Mesendoderm (in vitro differentiated cells): ENCODE results near the gene LOC128125822.

Source experiments
- DNase-seq: peaks from one replicate; pipeline ENCODE4 v3.0.0; 2013
- H2AK5ac ChIP-seq: 2 replicates; pipeline ENCODE4 v1.6.1; 2013; ENCODE audit warnings: low read length, inconsistent platforms
- H2BK120ac ChIP-seq: 2 replicates; pipeline ENCODE4 v1.6.1; 2013; ENCODE audit warnings: low read depth, mild to moderate bottlenecking, low read length, moderate library complexity, mixed read lengths
- H2BK15ac ChIP-seq: replicated peaks from 2 replicates; pipeline ENCODE4 v1.6.1; 2013; ENCODE audit warnings: low read depth, mild to moderate bottlenecking, moderate library complexity
- H2BK5ac ChIP-seq: 2 replicates; pipeline ENCODE4 v1.6.1; 2013; ENCODE audit warnings: low read length, inconsistent platforms
- H3K18ac ChIP-seq: 2 replicates; pipeline ENCODE4 v1.6.1; 2013; ENCODE audit warnings: mild to moderate bottlenecking, low read length, mixed read lengths
- H3K23ac ChIP-seq: one replicate; pipeline ENCODE4 v1.6.1; 2013; ENCODE audit warnings: low read length
- H3K27ac ChIP-seq: 2 replicates; pipeline ENCODE4 v1.5.1; 2013; ENCODE audit warnings: low read depth, mild to moderate bottlenecking, inconsistent platforms, low read length, moderate library complexity
- H3K27me3 ChIP-seq: 2 replicates; pipeline ENCODE4 v1.6.1; 2013; ENCODE audit warnings: low read length, control low read depth, mild to moderate bottlenecking, inconsistent platforms; ENCODE audit not compliant: insufficient read depth, poor library complexity
- H3K36me3 ChIP-seq: 2 replicates; pipeline ENCODE4 v1.6.1; 2013; ENCODE audit warnings: low read length, inconsistent platforms; ENCODE audit not compliant: control insufficient read depth, insufficient read depth
- H3K4ac ChIP-seq: one replicate; pipeline ENCODE4 v1.6.1; 2013; ENCODE audit warnings: low read depth, mild to moderate bottlenecking, low read length, moderate library complexity
- H3K4me1 ChIP-seq: 2 replicates; pipeline ENCODE4 v1.6.1; 2013; ENCODE audit warnings: low read depth, low read length, inconsistent platforms; ENCODE audit not compliant: control insufficient read depth
- H3K4me2 ChIP-seq: 2 replicates; pipeline ENCODE4 v1.6.1; 2013; ENCODE audit warnings: low read length
- H3K4me3 ChIP-seq: 2 replicates; pipeline ENCODE4 v1.5.1; 2013; ENCODE audit warnings: mild to moderate bottlenecking, low read length
- H3K56ac ChIP-seq: one replicate; pipeline ENCODE4 v1.6.1; 2013; ENCODE audit warnings: low read length
- H3K79me1 ChIP-seq: 2 replicates; pipeline ENCODE4 v1.6.1; 2013; ENCODE audit warnings: low read length, inconsistent platforms
- H3K79me2 ChIP-seq: 2 replicates; pipeline ENCODE4 v1.6.1; 2013; ENCODE audit warnings: mild to moderate bottlenecking, low read length; ENCODE audit not compliant: control insufficient read depth, insufficient read depth
- H3K9ac ChIP-seq: 2 replicates; pipeline ENCODE4 v1.6.1; 2013; ENCODE audit warnings: low read length, inconsistent platforms
- H4K5ac ChIP-seq: one replicate; pipeline ENCODE4 v1.6.1; 2013; ENCODE audit warnings: low read length
- H4K8ac ChIP-seq: one replicate; pipeline ENCODE4 v1.6.1; 2013; ENCODE audit warnings: low read depth, mild to moderate bottlenecking, control low read depth, low read length, moderate library complexity
- WGBS: extraction: QIAGEN DNeasy Blood & Tissue Kit; methylation state at CpG from one replicate; pipeline ENCODE4 v1.1.7; 2013; ENCODE audit warnings: low lambda C conversion rate, missing lambda C conversion rate; ENCODE audit not compliant: insufficient coverage; ENCODE audit errors: extremely low coverage; 5-methylcytosine and 5-hydroxymethylcytosine counted together

LOC128125822 gene

GRCh38 chr6:63573899-63574553 is 1.7 kb downstream of the LOC128125822 start:
- Histone ChIP-seq H3K36me3 (no peaks in the 10 kb centered on the region), H4K8ac (peak overlapping the region; percentile 89), H2BK5ac (peak overlapping the region; percentile 56), H3K4me3 (peak overlapping the region; percentile 64), H3K79me2 (peaks cover 32% of the 10 kb centered on the region), H4K5ac (no peak overlapping the region), H3K27ac (peak overlapping the region; percentile 96), H3K9ac (peak overlapping the region; percentile 80), H3K79me1 (no peaks in the 10 kb centered on the region), H2AK5ac (no peak overlapping the region), H2BK120ac (peak overlapping the region; percentile 51), H3K4me1 (no peaks in the 10 kb centered on the region), H3K23ac (no peak overlapping the region), H2BK15ac (no peak overlapping the region), H3K18ac (peak overlapping the region; percentile 93), H3K4me2 (peak overlapping the region; percentile 60), H3K4ac (peak overlapping the region; percentile 85), H3K27me3 (no peaks in the 10 kb centered on the region), H3K56ac (peak overlapping the region; percentile 98)
- DNase-seq = peak; percentile 84
- no CpG with 5 or more reads among the region's 10 CpGs for WGBS

GRCh38 chr6:63574554-63574900 is 2.2 kb downstream of the LOC128125822 start:
- H3K4ac ChIP-seq = no peak overlapping the region
- no peaks in the 10 kb centered on the region for H3K27me3 ChIP-seq
- no peak overlapping the region for H3K18ac ChIP-seq
- H3K23ac ChIP-seq = no peak overlapping the region
- no peak overlapping the region for H2BK15ac ChIP-seq
- no peaks in the 10 kb centered on the region for H3K79me1 ChIP-seq
- no peak overlapping the region for H3K56ac ChIP-seq
- no peak for DNase-seq
- no peak overlapping the region for H3K4me3 ChIP-seq
- H4K8ac ChIP-seq = no peak overlapping the region
- H3K9ac ChIP-seq = no peak overlapping the region
- no peak overlapping the region for H2AK5ac ChIP-seq
- H3K27ac ChIP-seq = no peak overlapping the region
- no peaks in the 10 kb centered on the region for H3K36me3 ChIP-seq
- H3K4me2 ChIP-seq = no peak overlapping the region
- no CpG with 5 or more reads among the region's 2 CpGs for WGBS
- H3K79me2 ChIP-seq = peaks cover 32% of the 10 kb centered on the region
- H4K5ac ChIP-seq = no peak overlapping the region
- no peak overlapping the region for H2BK5ac ChIP-seq
- H3K4me1 ChIP-seq = no peaks in the 10 kb centered on the region
- no peak overlapping the region for H2BK120ac ChIP-seq

- WGBS = no CpG with 5 or more reads among the region's 3 CpGs
- Histone ChIP-seq H2BK15ac (no peak overlapping the region), H3K36me3 (no peaks in the 10 kb centered on the region), H3K4me1 (no peaks in the 10 kb centered on the region), H3K56ac (no peak overlapping the region), H4K8ac (no peak overlapping the region), H3K23ac (no peak overlapping the region), H2BK120ac (no peak overlapping the region), H3K27ac (no peak overlapping the region), H3K9ac (no peak overlapping the region), H3K79me2 (peaks cover 32% of the 10 kb centered on the region), H2AK5ac (no peak overlapping the region), H3K4me3 (no peak overlapping the region), H3K18ac (no peak overlapping the region), H3K79me1 (no peaks in the 10 kb centered on the region), H3K27me3 (no peaks in the 10 kb centered on the region), H3K4ac (no peak overlapping the region), H3K4me2 (no peak overlapping the region), H2BK5ac (no peak overlapping the region), H4K5ac (no peak overlapping the region)
- no peak for DNase-seq
Measured at GRCh38 chr6:63576147-63576772, 4.0 kb downstream of the LOC128125822 start.

- no peak overlapping the region for H3K56ac ChIP-seq
- no peak overlapping the region for H3K23ac ChIP-seq
- H3K79me1 ChIP-seq = no peaks in the 10 kb centered on the region
- H3K79me2 ChIP-seq = peaks cover 32% of the 10 kb centered on the region
- H3K4me1 ChIP-seq = no peaks in the 10 kb centered on the region
- H2BK5ac ChIP-seq = no peak overlapping the region
- no CpG with 5 or more reads among the region's 5 CpGs for WGBS
- H4K8ac ChIP-seq = no peak overlapping the region
- H3K4ac ChIP-seq = no peak overlapping the region
- H2BK120ac ChIP-seq = no peak overlapping the region
- H3K4me3 ChIP-seq = no peak overlapping the region
- no peaks in the 10 kb centered on the region for H3K27me3 ChIP-seq
- H4K5ac ChIP-seq = no peak overlapping the region
- no peak overlapping the region for H2AK5ac ChIP-seq
- no peak overlapping the region for H3K4me2 ChIP-seq
- no peak overlapping the region for H3K27ac ChIP-seq
- no peak overlapping the region for H3K9ac ChIP-seq
- no peak overlapping the region for H3K18ac ChIP-seq
- H3K36me3 ChIP-seq = no peaks in the 10 kb centered on the region
- DNase-seq = no peak
- H2BK15ac ChIP-seq = no peak overlapping the region
Measured at GRCh38 chr6:63576985-63577712, 4.9 kb downstream of the LOC128125822 start.

GRCh38 chr6:63578757-63579156 is 6.5 kb downstream of the LOC128125822 start:
- no peak overlapping the region for H3K4me2 ChIP-seq
- no peaks in the 10 kb centered on the region for H3K27me3 ChIP-seq
- H3K18ac ChIP-seq = no peak overlapping the region
- no peak for DNase-seq
- H3K23ac ChIP-seq = no peak overlapping the region
- no peak overlapping the region for H3K27ac ChIP-seq
- H2BK5ac ChIP-seq = no peak overlapping the region
- H3K4ac ChIP-seq = no peak overlapping the region
- no peak overlapping the region for H2BK120ac ChIP-seq
- H4K8ac ChIP-seq = no peak overlapping the region
- no peaks in the 10 kb centered on the region for H3K36me3 ChIP-seq
- H3K56ac ChIP-seq = no peak overlapping the region
- no peaks in the 10 kb centered on the region for H3K79me1 ChIP-seq
- WGBS = no CpG with 5 or more reads among the region's 2 CpGs
- no peak overlapping the region for H3K4me3 ChIP-seq
- H4K5ac ChIP-seq = no peak overlapping the region
- no peaks in the 10 kb centered on the region for H3K4me1 ChIP-seq
- H2AK5ac ChIP-seq = no peak overlapping the region
- H3K9ac ChIP-seq = no peak overlapping the region
- peaks cover 21% of the 10 kb centered on the region for H3K79me2 ChIP-seq
- H2BK15ac ChIP-seq = no peak overlapping the region
